ENCODE data around the gene KIF22. TPM values are rescaled to one million over a fixed set of nuclear protein-coding genes. Genes with fewer than 3 reads are reported as not detected.

Gene KIF22
- total and polyA plus RNA-seq, 2 experiments from 2014 or later = 59.5 to 121 TPM

GRCh38 chr16:29814592-29814991 is 24.0 kb downstream of the KIF22 start:
- TF ChIP-seq CTCF (IDR thresholded peaks at IDR 0.05; ENCODE audit: low read depth, low read length) = no peak
- no peaks in the 10 kb centered on the region for H3K27me3 ChIP-seq
- H3K36me3 ChIP-seq = peaks cover 12% of the 10 kb centered on the region
- no peak overlapping the region for H3K27ac ChIP-seq
- DNase-seq (ENCODE audit: low read depth in 1 of 2, low spot score in 1 of 2) = no peak
- H3K9me3 ChIP-seq (ENCODE audit: low read depth) = no peaks in the 10 kb centered on the region
- peaks cover 24% of the 10 kb centered on the region for H3K4me1 ChIP-seq (ENCODE audit: low read depth)
- H3K4me3 ChIP-seq = no peak overlapping the region

- TF ChIP-seq CTCF (IDR thresholded peaks at IDR 0.05; ENCODE audit: low read depth, low read length) = no peak
- H3K9me3 ChIP-seq (ENCODE audit: low read depth) = no peaks in the 10 kb centered on the region
- peak overlapping the region; percentile 92 for H3K4me3 ChIP-seq
- H3K4me1 ChIP-seq (ENCODE audit: low read depth) = peaks cover 21% of the 10 kb centered on the region
- no peaks in the 10 kb centered on the region for H3K27me3 ChIP-seq
- peak in 1 of 2 donors; percentile 23 for DNase-seq (ENCODE audit: low read depth in 1 of 2, low spot score in 1 of 2)
- peak overlapping the region; percentile 5 for H3K27ac ChIP-seq
- peaks cover 13% of the 10 kb centered on the region for H3K36me3 ChIP-seq
Observed at GRCh38 chr16:29815032-29815721, 24.6 kb downstream of the KIF22 start.

- H3K4me3 ChIP-seq = peak within 1 kb of the TSS; percentile 92
- no peaks in the 10 kb centered on the region for H3K9me3 ChIP-seq (ENCODE audit: low read depth)
- DNase-seq (ENCODE audit: low read depth in 1 of 2, low spot score in 1 of 2) = peak; percentile 99 to 100
- H3K36me3 ChIP-seq = peaks cover 12% of the 10 kb centered on the region
- no peaks in the 10 kb centered on the region for H3K27me3 ChIP-seq
- H3K4me1 ChIP-seq (ENCODE audit: low read depth) = peaks cover 12% of the 10 kb centered on the region
- TF ChIP-seq CTCF (IDR thresholded peaks at IDR 0.05; ENCODE audit: low read depth, low read length) = peak; percentile 90
- peak within 1 kb of the TSS; percentile 84 for H3K27ac ChIP-seq
Observed at GRCh38 chr16:29815793-29816693, 25.5 kb downstream of the KIF22 start, which contains the start of gene PAGR1. Gene PAGR1 (plus strand): TSS chr16:29816152. CDS start chr16:29816526, 374 bp downstream.

- Histone ChIP-seq H3K9me3 (ENCODE audit: low read depth) (no peaks in the 10 kb centered on the region), H3K36me3 (peaks cover 12% of the 10 kb centered on the region), H3K4me3 (peak overlapping the region; percentile 92), H3K27me3 (no peaks in the 10 kb centered on the region), H3K27ac (peak overlapping the region; percentile 84), H3K4me1 (ENCODE audit: low read depth) (peaks cover 12% of the 10 kb centered on the region)
- no peak for TF ChIP-seq CTCF (IDR thresholded peaks at IDR 0.05; ENCODE audit: low read depth, low read length)
- peak; percentile 73 to 78 for DNase-seq (ENCODE audit: low read depth in 1 of 2, low spot score in 1 of 2)
Observed at GRCh38 chr16:29816694-29817441, 26.3 kb downstream of the KIF22 start.

GRCh38 chr16:29818082-29818481 is 27.5 kb downstream of the KIF22 start:
- Histone ChIP-seq H3K4me3 (no peak overlapping the region), H3K27me3 (no peaks in the 10 kb centered on the region), H3K9me3 (ENCODE audit: low read depth) (no peaks in the 10 kb centered on the region), H3K4me1 (ENCODE audit: low read depth) (peaks cover 12% of the 10 kb centered on the region), H3K27ac (no peak overlapping the region), H3K36me3 (peaks cover 12% of the 10 kb centered on the region)
- TF ChIP-seq CTCF (IDR thresholded peaks at IDR 0.05; ENCODE audit: low read depth, low read length) = no peak
- DNase-seq (ENCODE audit: low read depth in 1 of 2, low spot score in 1 of 2) = no peak

All from cardiac muscle cell (in vitro differentiated cells and primary cell).